ENCODE measurements around the gene REEP1.
A peak's percentile ranks its signal among the peaks of the same experiment; 100 is the strongest.

The REEP1 gene

GRCh38 chr2:86323273-86324021 lies 14.0 kb downstream of the REEP1 start (continued):
- no peak for TF ChIP-seq PATZ1 (tag by site-specific recombination; IDR thresholded peaks at IDR 0.05)
- no peak for TF ChIP-seq ZNF623 (tag by site-specific recombination; IDR thresholded peaks at IDR 0.05)
- no peak for TF ChIP-seq ZNF626 (tag by site-specific recombination; IDR thresholded peaks at IDR 0.05)
- no peak for TF ChIP-seq MZF1 (tag by site-specific recombination; IDR thresholded peaks at IDR 0.05; ENCODE audit: borderline replicate concordance)
- no peak for TF ChIP-seq ZNF571 (tag by site-specific recombination; IDR thresholded peaks at IDR 0.05)

GRCh38 chr2:86319700-86320580 lies 17.5 kb downstream of the REEP1 start:
- no peaks in the 10 kb centered on the region for H3K9me3 ChIP-seq (ENCODE audit: control insufficient read depth, insufficient read depth, low read depth, low read length)
- no peak overlapping the region for H3K27ac ChIP-seq (ENCODE audit: extremely low read depth, low read depth, low read length)
- H3K4me3 ChIP-seq (ENCODE audit: low read depth, low read length), result no peak overlapping the region
- H3K36me3 ChIP-seq (ENCODE audit: control insufficient read depth in 2 of 2, insufficient read depth in 1 of 2, low read length in 2 of 2), result no peaks in the 10 kb centered on the region
- ChIA-PET CTCF (no interaction called here), POLR2A (no interaction called here)
- H3K4me1 ChIP-seq (ENCODE audit: control insufficient read depth, insufficient read depth, low read length), result no peaks in the 10 kb centered on the region; the same call in 1 of the 2 replicates
- no peak for TF ChIP-seq ZNF184 (tag by site-specific recombination; IDR thresholded peaks at IDR 0.05)
- TF ChIP-seq PRDM6 (tag by site-specific recombination; IDR thresholded peaks at IDR 0.05), result no peak
- TF ChIP-seq KLF1 (tag by site-specific recombination; IDR thresholded peaks at IDR 0.05), result peak; percentile 33; the same call in 1 of the 2 replicates

GRCh38 chr2:86315084-86315483 lies 22.3 kb downstream of the REEP1 start:
- TF ChIP-seq ZNF169 (tag by site-specific recombination; IDR thresholded peaks at IDR 0.05) (no peak), SP3 (tag by site-specific recombination; IDR thresholded peaks at IDR 0.05) (no peak), ZBTB1 (tag by site-specific recombination; IDR thresholded peaks at IDR 0.05) (no peak)
- CTCF ChIA-PET, result interaction anchor here (0.9 kb wide), 1 partner anchor 15 kb away, joined by 3 read pairs; no protein-coding TSS in a partner anchor
- H3K27ac ChIP-seq (ENCODE audit: extremely low read depth, low read depth, low read length), result no peak overlapping the region

GRCh38 chr2:86314125-86314524 lies 23.3 kb downstream of the REEP1 start:
- H3K9me3 ChIP-seq (ENCODE audit: control insufficient read depth, insufficient read depth, low read depth, low read length), result no peaks in the 10 kb centered on the region
- no peaks in the 10 kb centered on the region for H3K36me3 ChIP-seq (ENCODE audit: control insufficient read depth in 2 of 2, insufficient read depth in 1 of 2, low read length in 2 of 2)
- POLR2A ChIA-PET, result no interaction called here
- CTCF ChIA-PET, result interaction anchor here (0.6 to 1.1 kb wide), 3 partner anchors 10 to 498 kb away, joined by 3 to 5 read pairs (median 4); no protein-coding TSS in a partner anchor
- H3K4me3 ChIP-seq (ENCODE audit: low read depth, low read length), result no peak overlapping the region
- no peak for TF ChIP-seq PATZ1 (tag by site-specific recombination; IDR thresholded peaks at IDR 0.05)
- TF ChIP-seq ZIC2 (tag by site-specific recombination; IDR thresholded peaks at IDR 0.05), result peak; percentile 99
- TF ChIP-seq ZNF335 (tag by site-specific recombination; conservative IDR thresholded peaks at IDR 0.05), result no peak
- no peak for TF ChIP-seq ZNF558 (tag by site-specific recombination; IDR thresholded peaks at IDR 0.05)
- no peak for TF ChIP-seq ZSCAN30 (tag by site-specific recombination; IDR thresholded peaks at IDR 0.05)
- peak; percentile 93 for TF ChIP-seq GLIS1 (tag by site-specific recombination; IDR thresholded peaks at IDR 0.05)
- TF ChIP-seq OSR2 (tag by site-specific recombination; IDR thresholded peaks at IDR 0.05), result 0 out of 2 replicates have a peak, but pooled peaks have one; percentile 36
- H3K27ac ChIP-seq (ENCODE audit: extremely low read depth, low read depth, low read length), result no peak overlapping the region
- no peaks in the 10 kb centered on the region for H3K4me1 ChIP-seq (ENCODE audit: control insufficient read depth, insufficient read depth, low read length)

More at GRCh38 chr2:86315084-86315483, 22.3 kb downstream of the REEP1 start:
- no peak overlapping the region for H3K4me3 ChIP-seq (ENCODE audit: low read depth, low read length)
- no peaks in the 10 kb centered on the region for H3K9me3 ChIP-seq (ENCODE audit: control insufficient read depth, insufficient read depth, low read depth, low read length)
- POLR2A ChIA-PET, result no interaction called here
- no peaks in the 10 kb centered on the region for H3K4me1 ChIP-seq (ENCODE audit: control insufficient read depth, insufficient read depth, low read length)
- H3K36me3 ChIP-seq (ENCODE audit: control insufficient read depth in 2 of 2, insufficient read depth in 1 of 2, low read length in 2 of 2), result no peaks in the 10 kb centered on the region

Measured in HEK293 (cell line).